ENCODE measurements around the gene ANKRD13C. TPM values are rescaled to one million over a fixed set of nuclear protein-coding genes. Genes with fewer than 3 reads are reported as not detected.
A peak's percentile ranks its signal among the peaks of the same experiment; 100 is the strongest.

Gene ANKRD13C
- total and polyA plus RNA-seq, 5 experiments from 2014 or later = 9.2 to 33.0 (median 14.9) TPM

DNA sequence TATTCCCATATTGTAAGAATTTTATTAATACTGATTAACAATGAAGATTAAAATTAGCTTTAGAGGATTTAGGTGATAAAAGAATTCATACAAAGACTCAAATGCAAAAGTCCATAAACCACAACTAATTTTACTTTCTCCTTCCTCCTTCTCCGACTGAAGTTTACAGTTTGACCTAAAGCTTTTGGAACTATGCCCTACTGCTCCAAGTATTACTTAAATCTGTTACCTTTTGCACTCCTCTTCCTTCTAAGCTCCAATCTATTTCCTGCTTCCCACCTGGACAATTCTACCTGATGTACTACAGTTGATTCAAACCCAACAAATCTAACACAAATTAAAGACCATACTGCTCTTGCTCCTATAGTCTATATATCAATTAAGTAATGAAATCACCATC, 36.3 kb downstream of the ANKRD13C start:
- peaks cover 11 to 28% (median 20%) of the 10 kb centered on the region in 4 donors for H3K4me1 Mint-ChIP-seq
- peak overlapping the region in 3 of 10 donors; percentile 2 to 75 (median 31) for H3K27ac Mint-ChIP-seq
- H3K9me3 Mint-ChIP-seq = no peaks in the 10 kb centered on the region
- peaks cover 0 to 34% (median 0%) of the 10 kb centered on the region in 3 donors for H3K36me3 Mint-ChIP-seq
- POLR2A ChIA-PET = no interaction called here
- ATAC-seq = no peak
- H3K27me3 Mint-ChIP-seq = no peaks in the 10 kb centered on the region
- no peak for DNase-seq
- H3K4me3 Mint-ChIP-seq = no peak overlapping the region

DNA sequence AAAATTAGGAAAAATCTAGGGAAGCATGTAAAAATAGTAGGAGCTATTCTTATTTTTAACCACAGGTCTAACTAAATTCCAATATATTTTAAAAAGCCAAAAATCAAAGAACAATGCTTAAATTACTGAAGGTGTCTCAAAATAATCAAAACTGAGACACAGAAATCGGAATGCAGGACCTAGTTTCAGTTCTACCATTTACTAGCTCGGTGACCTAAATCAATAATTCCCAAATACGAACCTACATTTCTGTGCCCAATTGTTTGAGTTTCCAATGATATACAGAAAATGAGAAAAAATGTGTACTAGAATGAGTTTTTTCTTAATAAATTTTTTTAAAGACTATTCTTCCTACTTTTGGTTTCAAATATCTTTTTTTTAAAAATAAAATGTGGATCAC, 37.4 kb downstream of the ANKRD13C start:
- peaks cover 0 to 33% (median 2%) of the 10 kb centered on the region in 3 donors for H3K36me3 Mint-ChIP-seq
- H3K9me3 Mint-ChIP-seq = no peaks in the 10 kb centered on the region
- no peak for DNase-seq
- H3K27ac Mint-ChIP-seq = no peak overlapping the region
- ATAC-seq = no peak
- peaks cover 11 to 28% (median 21%) of the 10 kb centered on the region in 4 donors for H3K4me1 Mint-ChIP-seq
- no peak overlapping the region for H3K4me3 Mint-ChIP-seq
- H3K27me3 Mint-ChIP-seq = no peaks in the 10 kb centered on the region
- POLR2A ChIA-PET = no interaction called here

DNA sequence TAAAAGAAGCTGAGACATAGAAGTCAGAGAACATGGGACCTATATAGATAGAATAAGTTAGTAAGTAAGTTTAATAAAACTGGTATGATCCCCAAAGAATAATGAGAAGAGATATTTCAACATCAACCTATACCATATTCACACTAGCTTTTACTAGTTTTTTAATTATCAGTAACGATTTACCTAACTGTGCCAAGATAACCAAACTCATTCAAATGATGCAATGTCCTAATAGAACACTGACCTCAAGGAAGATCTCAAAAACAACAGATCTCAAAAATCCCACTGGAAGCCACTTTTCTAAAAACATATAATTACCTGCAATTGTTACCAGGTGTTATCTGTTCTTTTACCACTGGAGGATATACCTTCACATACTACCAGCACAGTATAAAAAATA, 38.7 kb downstream of the ANKRD13C start:
- Mint-ChIP-seq H3K4me1 (peaks cover 11 to 26% (median 21%) of the 10 kb centered on the region in 4 donors), H3K9me3 (no peaks in the 10 kb centered on the region), H3K27me3 (no peaks in the 10 kb centered on the region), H3K4me3 (no peak overlapping the region), H3K27ac (no peak overlapping the region), H3K36me3 (peaks cover 0 to 36% (median 2%) of the 10 kb centered on the region in 3 donors)
- no peak for DNase-seq
- no peak for ATAC-seq
- POLR2A ChIA-PET = no interaction called here

DNA sequence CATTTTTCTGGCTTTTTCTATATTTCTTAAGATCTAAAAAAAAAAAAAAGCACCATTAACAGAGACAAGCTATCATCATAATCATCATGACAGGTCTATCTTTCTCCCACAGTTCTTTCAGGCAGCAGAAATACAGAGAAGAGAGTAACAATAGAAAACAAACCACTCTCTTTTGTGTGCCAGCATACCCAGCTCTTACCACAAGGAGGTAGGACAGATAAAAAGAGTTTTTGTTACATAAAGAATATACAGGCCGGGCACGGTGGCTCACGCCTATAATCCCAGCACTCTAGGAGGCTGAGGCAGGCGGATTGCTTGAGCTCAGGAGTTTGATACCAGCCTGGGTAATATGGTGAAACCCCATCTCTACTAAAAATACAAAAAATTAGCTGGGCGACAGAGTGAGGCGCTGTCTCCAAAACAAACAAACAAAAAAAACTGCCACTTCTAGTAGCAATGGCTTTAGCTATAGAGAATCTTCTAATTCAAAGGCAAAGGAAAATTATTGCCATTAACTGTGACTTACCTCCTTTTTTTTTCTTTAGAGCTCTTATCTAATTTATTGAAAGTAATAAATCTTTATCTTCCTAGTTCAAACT, 39.7 kb downstream of the ANKRD13C start:
- DNase-seq = no peak

DNA sequence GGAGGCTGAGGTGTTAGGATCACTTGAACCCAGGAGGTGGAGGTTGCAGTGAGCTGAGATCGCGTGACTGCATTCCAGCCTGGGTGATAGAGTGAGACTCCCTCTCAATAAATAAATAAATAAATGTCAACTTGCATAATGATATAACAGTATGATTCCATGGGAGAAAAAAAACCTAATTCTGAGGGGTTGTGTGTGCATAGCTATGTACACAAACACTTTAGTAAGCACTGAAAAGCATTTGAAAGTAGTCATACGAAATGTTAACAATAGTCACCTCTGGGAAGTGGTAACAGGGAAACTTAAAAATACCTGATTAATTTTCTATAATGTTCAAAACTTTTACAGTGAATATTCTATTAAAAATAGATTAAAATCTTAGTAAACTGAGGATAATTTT, 43.2 kb downstream of the ANKRD13C start:
- peaks cover 0 to 11% (median 2%) of the 10 kb centered on the region in 4 donors for H3K4me1 Mint-ChIP-seq

More for the DNA sequence above, 39.7 kb downstream of the ANKRD13C start:
- H3K4me1 Mint-ChIP-seq = peaks cover 9 to 24% (median 18%) of the 10 kb centered on the region in 4 donors
- peaks cover 0 to 35% (median 6%) of the 10 kb centered on the region in 3 donors for H3K36me3 Mint-ChIP-seq
- peak overlapping the region in 2 of 10 donors; percentile 17 to 35 for H3K27ac Mint-ChIP-seq
- no peaks in the 10 kb centered on the region for H3K27me3 Mint-ChIP-seq
- no peak overlapping the region for H3K4me3 Mint-ChIP-seq
- no peaks in the 10 kb centered on the region for H3K9me3 Mint-ChIP-seq
- ATAC-seq = no peak
- POLR2A ChIA-PET = interaction anchor here (0.7 to 2.0 kb wide), 2 partner anchors 39 to 100 kb away, joined by 4 to 6 read pairs; partner anchors contain the start of gene ANKRD13C

DNA sequence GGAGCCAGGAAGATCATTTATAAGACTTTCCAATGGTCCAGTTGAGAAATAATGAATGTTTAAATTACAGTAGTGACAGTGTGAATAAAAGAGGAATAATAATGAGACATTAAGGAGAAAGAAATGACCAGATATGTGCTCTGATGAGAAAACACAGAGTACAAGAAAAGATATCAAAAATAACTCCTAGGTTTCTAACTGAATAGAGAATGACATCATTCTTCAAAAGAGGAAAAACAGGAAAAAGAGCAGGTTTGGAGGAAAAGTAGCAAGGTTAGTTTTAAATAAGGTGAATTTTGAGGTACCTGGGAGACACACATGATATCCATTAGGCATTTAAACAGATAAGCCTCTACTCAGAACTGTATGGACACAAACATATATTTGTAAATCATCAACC, 55.0 kb downstream of the ANKRD13C start:
- H3K27me3 Mint-ChIP-seq = no peaks in the 10 kb centered on the region
- ATAC-seq = no peak
- no peaks in the 10 kb centered on the region for H3K9me3 Mint-ChIP-seq
- peak overlapping the region in 3 of 10 donors; percentile 6 to 50 (median 22) for H3K27ac Mint-ChIP-seq
- no peak overlapping the region for H3K4me3 Mint-ChIP-seq
- peaks cover 2 to 14% (median 7%) of the 10 kb centered on the region in 4 donors for H3K4me1 Mint-ChIP-seq
- POLR2A ChIA-PET = no interaction called here
- no peak for DNase-seq
- peaks cover 12 to 70% (median 35%) of the 10 kb centered on the region in 3 donors for H3K36me3 Mint-ChIP-seq

More for the DNA sequence above, 43.2 kb downstream of the ANKRD13C start:
- Mint-ChIP-seq H3K36me3 (peaks cover 0 to 54% (median 10%) of the 10 kb centered on the region in 3 donors), H3K27ac (peak overlapping the region in 1 of 10 donors; percentile 50), H3K27me3 (no peaks in the 10 kb centered on the region), H3K4me3 (no peak overlapping the region), H3K9me3 (no peaks in the 10 kb centered on the region)
- ATAC-seq (no peak), DNase-seq (no peak)
- POLR2A ChIA-PET = no interaction called here

DNA sequence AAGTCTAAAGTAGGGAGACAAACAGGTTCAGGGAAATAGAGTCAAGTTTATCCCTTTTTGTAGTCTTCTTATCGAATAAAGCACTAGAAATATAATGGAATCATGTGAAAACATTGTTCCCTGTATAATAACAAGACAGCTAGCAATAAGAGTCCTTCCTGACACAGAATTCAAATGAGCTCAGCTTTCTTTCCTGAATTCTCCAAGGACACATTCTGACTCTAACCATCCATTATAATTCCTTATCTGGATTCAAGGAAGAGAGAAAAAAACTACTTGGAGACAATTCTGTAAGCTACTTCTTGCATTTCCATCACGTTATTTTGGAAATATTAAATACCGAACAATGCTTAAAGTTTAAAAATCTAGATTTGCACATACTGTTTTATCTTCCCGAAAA, 58.8 kb downstream of the ANKRD13C start:
- Mint-ChIP-seq H3K36me3 (peaks cover 12 to 75% (median 31%) of the 10 kb centered on the region in 3 donors), H3K27ac (peak overlapping the region in 1 of 10 donors; percentile 11), H3K4me1 (peaks cover 3 to 14% (median 8%) of the 10 kb centered on the region in 4 donors), H3K9me3 (no peaks in the 10 kb centered on the region), H3K4me3 (no peak overlapping the region), H3K27me3 (no peaks in the 10 kb centered on the region)
- DNase-seq (no peak), ATAC-seq (no peak)
- POLR2A ChIA-PET = no interaction called here

DNA sequence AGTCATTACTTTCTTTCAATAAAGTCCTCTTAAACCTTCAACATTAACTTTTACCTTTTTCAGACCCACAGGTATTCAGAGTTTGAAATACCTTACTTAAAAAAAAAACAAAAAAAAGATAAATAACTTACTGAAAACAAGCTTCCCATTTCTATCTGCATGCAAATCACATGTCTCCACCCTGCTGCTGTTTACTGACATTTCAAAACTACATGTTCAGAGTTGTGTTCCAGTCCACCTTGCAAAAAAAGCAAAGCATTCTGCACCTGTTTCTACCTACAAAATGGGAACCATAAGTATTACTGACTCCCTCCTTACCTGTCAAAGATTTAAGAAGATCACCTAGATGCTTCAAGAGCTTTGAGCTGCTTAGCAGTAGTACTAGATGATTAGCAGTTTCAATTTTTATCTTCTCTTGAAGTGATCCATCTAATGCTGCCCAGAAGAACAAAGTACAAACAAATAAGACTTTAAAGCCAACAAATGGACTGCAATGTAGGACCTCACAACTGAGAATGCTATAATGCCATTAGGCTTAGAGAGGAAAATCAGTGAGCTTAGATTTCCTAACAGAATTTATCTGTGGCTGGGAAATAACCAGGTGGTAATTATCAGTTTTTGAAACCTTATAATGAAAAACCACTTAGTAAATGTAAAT, 61.2 kb downstream of the ANKRD13C start:
- Mint-ChIP-seq H3K9me3 (no peaks in the 10 kb centered on the region), H3K27ac (peak overlapping the region in 4 of 10 donors; percentile 5 to 77 (median 38)), H3K36me3 (peaks cover 0 to 76% (median 22%) of the 10 kb centered on the region in 3 donors), H3K27me3 (no peaks in the 10 kb centered on the region), H3K4me3 (no peak overlapping the region), H3K4me1 (peaks cover 0 to 4% (median 3%) of the 10 kb centered on the region in 4 donors)
- ATAC-seq = no peak
- POLR2A ChIA-PET = no interaction called here
- DNase-seq = no peak

DNA sequence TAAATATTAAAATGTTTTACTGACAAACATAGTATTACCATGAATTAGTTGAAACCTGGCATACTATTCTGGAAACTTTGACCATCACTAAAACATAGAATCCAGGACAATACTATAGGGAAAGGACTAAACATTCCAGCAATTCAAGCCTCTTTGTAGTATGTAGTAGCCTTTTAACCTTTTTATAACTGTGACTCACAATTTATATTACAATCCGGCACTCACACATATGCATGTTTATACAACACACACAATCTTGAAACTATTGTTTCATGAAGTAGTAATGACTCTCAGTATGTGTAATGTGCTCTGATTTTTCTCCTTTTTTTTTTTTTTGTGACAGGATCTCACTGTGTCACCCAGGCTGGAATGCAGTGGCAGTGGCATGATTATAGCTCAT, 64.3 kb downstream of the ANKRD13C start:
- H3K9me3 Mint-ChIP-seq = no peaks in the 10 kb centered on the region
- no peak overlapping the region for H3K27ac Mint-ChIP-seq
- H3K36me3 Mint-ChIP-seq = peaks cover 0 to 74% (median 14%) of the 10 kb centered on the region in 3 donors

DNA sequence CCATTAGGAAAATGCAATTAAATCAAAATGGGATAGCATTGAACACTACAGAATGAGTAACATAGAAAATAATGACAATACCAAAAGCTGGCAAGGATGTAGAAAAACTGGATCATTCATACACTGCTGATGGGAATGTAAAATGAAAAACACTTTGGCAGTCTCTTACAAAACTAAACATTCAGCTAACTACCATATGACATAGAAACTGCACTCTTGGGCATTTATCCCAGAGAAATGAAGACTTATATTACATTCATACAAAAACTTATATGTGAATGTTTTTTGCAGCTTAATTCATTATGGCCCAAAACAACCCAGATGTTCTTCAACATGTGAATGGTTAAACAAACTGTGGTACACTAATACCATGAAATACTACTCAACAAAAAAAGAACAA, 66.4 kb downstream of the ANKRD13C start:
- DNase-seq (no peak), ATAC-seq (no peak)
- peaks cover 0 to 1% (median under 1%) of the 10 kb centered on the region in 4 donors for H3K4me1 Mint-ChIP-seq
- no peak overlapping the region for H3K4me3 Mint-ChIP-seq
- H3K27me3 Mint-ChIP-seq = no peaks in the 10 kb centered on the region
- H3K9me3 Mint-ChIP-seq = no peaks in the 10 kb centered on the region
- POLR2A ChIA-PET = interaction anchor here (1.1 kb wide), 1 partner anchor 12 kb away, joined by 3 read pairs; no protein-coding TSS in a partner anchor
- H3K27ac Mint-ChIP-seq = peak overlapping the region in 1 of 10 donors; percentile 69
- H3K36me3 Mint-ChIP-seq = peaks cover 0 to 68% (median 10%) of the 10 kb centered on the region in 3 donors

More for the DNA sequence above, 64.3 kb downstream of the ANKRD13C start:
- H3K4me1 Mint-ChIP-seq = peaks cover 0 to 4% (median 3%) of the 10 kb centered on the region in 4 donors
- H3K4me3 Mint-ChIP-seq = no peak overlapping the region
- DNase-seq = no peak
- POLR2A ChIA-PET = no interaction called here
- ATAC-seq = no peak
- no peaks in the 10 kb centered on the region for H3K27me3 Mint-ChIP-seq

DNA sequence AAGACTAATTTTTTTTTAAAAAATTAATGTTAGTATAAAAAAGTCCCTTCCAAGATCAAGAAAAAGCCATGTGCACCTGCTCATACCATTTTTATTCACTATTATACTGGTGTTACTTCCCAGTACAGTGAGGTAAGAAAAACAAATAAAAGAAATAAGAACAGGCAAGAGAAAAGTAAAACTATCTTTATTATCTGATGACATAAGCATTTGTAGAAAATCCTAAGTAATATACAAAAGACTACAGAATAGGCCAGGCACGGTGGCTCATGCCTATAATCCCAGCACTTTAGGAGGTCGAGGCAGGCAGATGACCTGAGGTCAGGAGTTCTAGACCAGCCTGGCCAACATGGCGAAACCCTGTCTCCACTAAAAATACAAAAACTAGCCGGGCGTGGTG, 68.1 kb downstream of the ANKRD13C start:
- no peak for DNase-seq
- Mint-ChIP-seq H3K9me3 (no peaks in the 10 kb centered on the region), H3K36me3 (peaks cover 0 to 64% (median 9%) of the 10 kb centered on the region in 3 donors), H3K27me3 (no peaks in the 10 kb centered on the region), H3K27ac (peak overlapping the region in 1 of 10 donors; percentile 24), H3K4me1 (peaks cover 0 to 1% (median 0%) of the 10 kb centered on the region in 4 donors), H3K4me3 (no peak overlapping the region)
- POLR2A ChIA-PET = no interaction called here
- no peak for ATAC-seq

DNA sequence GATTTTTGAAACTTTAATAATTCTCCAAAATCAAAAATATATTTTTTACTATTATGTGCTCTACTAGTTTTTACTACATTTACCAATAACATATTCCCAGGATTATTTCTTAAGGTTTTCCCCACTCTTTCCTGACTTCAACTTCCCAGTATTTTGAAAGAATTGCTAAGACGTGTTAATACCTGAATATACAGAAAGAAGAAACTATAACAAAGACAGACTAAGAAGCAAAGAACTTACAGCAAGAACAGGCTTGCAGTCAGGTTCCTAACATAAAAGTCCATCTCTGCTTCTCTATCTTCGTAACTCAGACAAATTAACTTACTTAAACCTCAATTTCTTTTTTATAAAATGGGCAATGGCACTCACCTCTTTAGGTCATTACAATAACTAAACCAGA, 70.2 kb downstream of the ANKRD13C start:
- Mint-ChIP-seq H3K36me3 (peaks cover 0 to 65% (median 4%) of the 10 kb centered on the region in 3 donors), H3K9me3 (no peaks in the 10 kb centered on the region), H3K4me3 (no peak overlapping the region), H3K27ac (no peak overlapping the region), H3K4me1 (peaks cover 0 to 6% (median 2%) of the 10 kb centered on the region in 4 donors), H3K27me3 (no peaks in the 10 kb centered on the region)
- ATAC-seq = no peak
- POLR2A ChIA-PET = no interaction called here
- DNase-seq = no peak

DNA sequence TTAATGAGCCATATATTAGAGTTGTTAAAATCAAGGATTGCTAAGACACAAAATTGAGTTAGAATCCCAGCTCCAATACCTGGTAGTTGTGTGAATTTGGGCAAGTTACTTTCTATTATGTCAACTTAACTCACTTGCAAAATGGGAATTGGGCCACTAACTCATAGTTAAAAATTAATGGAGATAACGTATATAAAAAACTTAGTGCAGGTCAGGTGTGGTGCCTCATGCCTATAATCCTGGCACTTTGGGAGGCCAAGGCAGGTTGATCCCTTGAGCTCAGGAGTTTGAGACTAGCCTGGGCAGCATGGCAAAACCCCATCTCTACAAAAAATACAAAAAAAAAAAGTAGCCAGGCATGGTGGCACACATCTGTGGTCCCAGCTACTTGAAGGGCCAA, 75.8 kb downstream of the ANKRD13C start:
- ATAC-seq = no peak
- H3K4me1 Mint-ChIP-seq = peaks cover 0 to 6% (median 2%) of the 10 kb centered on the region in 4 donors
- H3K27ac Mint-ChIP-seq = peak overlapping the region in 3 of 10 donors; percentile 31 to 63 (median 41)
- H3K36me3 Mint-ChIP-seq = peaks cover 0 to 68% (median 9%) of the 10 kb centered on the region in 3 donors
- H3K4me3 Mint-ChIP-seq = no peak overlapping the region
- POLR2A ChIA-PET = interaction anchor here (0.7 kb wide), 1 partner anchor 13 kb away, joined by 3 read pairs; no protein-coding TSS in a partner anchor
- H3K9me3 Mint-ChIP-seq = no peaks in the 10 kb centered on the region
- no peak for DNase-seq
- no peaks in the 10 kb centered on the region for H3K27me3 Mint-ChIP-seq
